NCI-H128 (cell line): Measurements from ENCODE around the gene NXN.
"Not testable (repeated sequence)": the region's sequence is repeated elsewhere in the genome, so short reads cannot be mapped to it uniquely, and the experiment has no call there.

ENCODE experiments used
- DNase-seq: peaks from one replicate; lab custom pipeline; 2025; ENCODE audit not compliant: unreplicated experiment; lab: John Stamatoyannopoulos, UW

The NXN gene

DNA sequence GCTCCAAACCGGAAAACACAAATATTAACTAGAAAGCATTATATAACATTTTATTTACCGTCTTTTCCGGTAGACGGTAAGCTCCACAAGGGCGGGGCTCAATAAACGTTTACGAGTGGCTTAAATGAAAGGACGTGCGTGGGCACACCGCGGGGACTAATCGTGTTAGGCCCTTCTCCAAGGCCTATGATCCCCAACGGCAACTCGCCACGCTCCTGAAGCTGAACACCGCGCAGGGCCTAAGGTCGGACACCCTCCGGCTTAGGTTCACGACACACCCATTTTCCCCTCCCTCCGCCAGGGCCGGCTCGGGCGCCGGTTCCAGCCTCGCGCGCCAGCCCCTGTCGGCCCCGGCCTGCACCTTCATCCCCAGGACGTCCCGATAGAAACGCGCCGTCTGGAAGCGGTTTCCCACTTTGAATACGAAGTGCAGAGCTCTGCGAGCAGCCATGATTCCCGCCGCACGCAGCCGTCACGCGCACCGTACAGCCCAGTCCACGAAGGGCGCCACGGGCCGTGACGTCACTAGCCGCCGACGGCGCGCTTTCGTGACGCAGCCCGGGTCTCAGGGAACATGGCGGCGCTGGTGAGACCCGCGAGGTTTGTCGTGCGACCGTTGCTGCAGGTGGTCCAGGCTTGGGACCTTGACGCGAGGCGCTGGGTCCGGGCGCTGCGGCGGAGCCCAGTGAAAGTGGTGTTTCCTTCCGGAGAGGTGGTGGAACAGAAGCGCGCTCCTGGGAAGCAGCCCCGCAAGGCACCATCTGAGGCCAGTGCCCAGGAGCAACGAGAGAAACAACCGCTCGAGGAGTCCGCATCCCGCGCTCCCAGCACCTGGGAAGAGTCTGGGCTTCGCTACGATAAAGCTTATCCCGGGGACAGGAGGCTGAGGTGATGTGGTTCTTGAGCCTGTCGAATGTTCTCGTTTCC, 197.5 kb downstream of the NXN start, which contains the start of the genes GLOD4 and MRM3:
TSS of gene GLOD4 (minus strand) at position 476 of the 927 bp plus-strand sequence. CDS start at position 451, 25 bp downstream.
TSS of gene MRM3 (plus strand) at position 549 of the 927 bp plus-strand sequence. CDS start at position 575, 26 bp downstream.
- DNase-seq: peak; percentile 52

DNA sequence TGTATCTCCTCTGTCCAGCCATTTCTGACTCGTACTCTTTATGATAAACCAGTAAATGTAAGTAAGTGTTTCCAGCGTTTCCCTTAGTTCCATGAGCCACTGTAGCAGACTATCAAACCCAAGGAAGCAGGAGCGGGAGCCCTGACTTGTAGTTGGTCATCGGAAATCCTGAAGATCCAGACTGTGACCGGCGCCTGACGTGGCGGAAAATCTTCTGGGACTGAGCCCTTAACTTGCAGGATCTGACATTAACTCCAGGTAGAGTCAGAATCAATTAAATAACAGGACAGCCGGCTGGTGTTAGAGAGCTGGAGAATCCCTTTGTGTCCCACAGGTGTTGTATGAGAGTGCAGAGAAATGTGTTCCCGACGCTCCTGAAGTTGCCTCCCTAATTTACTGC, 201.5 kb downstream of the NXN start:
- no peak for DNase-seq

GRCh38 chr17:774313-774584, 205.3 kb downstream of the NXN start:
- no peak for DNase-seq

DNA sequence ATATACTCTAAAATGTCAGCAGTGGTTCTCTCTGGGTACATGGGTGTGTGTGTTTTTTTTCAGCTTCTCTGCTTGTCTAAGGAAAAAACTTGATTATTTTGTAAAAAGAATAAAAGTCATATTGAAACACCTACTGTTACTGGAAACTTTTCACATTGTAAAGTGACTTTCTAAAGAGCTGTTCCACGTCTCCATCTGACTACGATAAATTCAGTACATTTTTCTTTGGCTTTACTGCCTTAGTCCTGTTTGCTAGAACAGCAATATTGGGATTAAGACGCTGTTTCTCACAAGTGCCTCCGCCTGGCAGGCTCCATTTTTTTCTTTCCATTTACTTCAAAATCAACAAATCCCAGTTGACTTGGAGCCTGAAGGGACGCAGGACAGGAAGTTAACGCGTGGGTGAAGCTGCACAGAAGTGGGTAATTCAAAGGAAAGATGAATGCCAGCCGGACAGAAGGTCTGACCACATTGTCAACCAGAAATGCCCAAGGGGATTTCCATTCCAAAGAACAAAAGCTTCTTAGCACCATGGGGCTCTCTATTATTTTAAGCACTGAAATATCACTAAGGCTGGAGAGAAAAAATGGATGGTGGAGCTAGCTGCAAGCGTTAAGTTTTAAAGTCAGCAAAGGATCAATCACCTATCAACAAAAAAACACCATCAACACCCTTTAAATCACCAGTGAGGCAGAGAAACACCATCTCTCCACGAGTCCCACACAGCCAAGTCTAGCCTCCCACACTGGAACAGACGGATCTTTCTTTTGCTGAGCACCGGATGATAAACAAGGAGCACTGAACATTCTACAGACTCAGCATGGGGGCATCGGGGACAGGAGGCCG, 205.9 kb downstream of the NXN start:
- no peak for DNase-seq

DNA sequence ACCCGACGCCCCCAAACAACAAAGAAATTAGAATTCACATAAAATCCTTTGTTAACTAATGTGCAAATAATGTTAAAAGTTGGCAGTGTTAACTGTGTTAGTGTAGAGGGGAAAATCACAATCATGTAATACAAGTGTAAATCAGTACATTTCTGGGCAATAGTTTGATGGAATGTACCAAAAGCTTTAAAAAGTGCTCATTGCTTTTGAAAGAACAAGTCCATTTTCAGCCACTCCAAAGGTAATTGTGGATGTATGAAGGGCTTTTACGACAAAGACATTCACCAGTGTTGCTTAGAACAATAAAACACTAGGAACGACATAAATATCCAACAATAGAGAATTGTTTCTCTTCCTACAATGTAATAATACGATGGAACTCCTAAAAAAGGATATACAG, 206.6 kb downstream of the NXN start:
- DNase-seq: no peak

- no peak for DNase-seq
Observed at GRCh38 chr17:767076-767475, 212.5 kb downstream of the NXN start.

- no peak for DNase-seq
Observed at GRCh38 chr17:760371-760770, 219.2 kb downstream of the NXN start.

GRCh38 chr17:759964-760363, 219.6 kb downstream of the NXN start:
- DNase-seq: no peak

DNA sequence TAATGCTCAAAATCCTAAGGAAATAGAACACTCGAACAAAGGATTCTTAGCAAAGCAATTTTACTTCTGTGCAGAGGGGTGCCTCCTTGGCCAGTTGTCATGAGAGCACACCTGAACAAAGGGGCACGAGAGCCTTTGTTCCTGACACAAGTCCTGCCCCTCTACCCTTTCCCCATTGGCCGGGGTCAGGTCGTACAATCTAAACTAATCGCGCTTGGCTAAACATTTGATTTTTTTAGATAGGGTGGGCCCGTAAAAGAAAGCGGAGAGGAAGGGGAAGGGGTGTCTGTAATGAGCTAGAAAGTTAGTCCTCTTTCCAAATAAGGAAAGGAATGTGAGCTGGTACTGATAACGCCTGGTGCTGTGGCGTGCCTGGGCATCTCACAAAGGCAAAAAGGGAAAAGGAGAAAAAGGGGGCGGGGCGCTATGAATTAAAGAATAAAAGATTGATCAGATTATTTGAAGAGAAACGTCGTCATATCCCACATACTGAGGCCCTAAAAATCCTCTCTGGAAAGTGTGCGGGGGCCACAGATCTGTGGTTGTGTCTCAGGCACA, 223.5 kb downstream of the NXN start:
- DNase-seq: not testable (repeated sequence)

GRCh38 chr17:755319-755961, 224.1 kb downstream of the NXN start:
- not testable (repeated sequence) for DNase-seq

- DNase-seq: no peak
Observed at GRCh38 chr17:753418-753817, 226.2 kb downstream of the NXN start.

- peak; percentile 24 for DNase-seq
Observed at GRCh38 chr17:752620-753219, 226.9 kb downstream of the NXN start.

GRCh38 chr17:752002-752619, 227.5 kb downstream of the NXN start, which contains the start of gene GEMIN4:
Gene GEMIN4, minus strand, starts transcription at chr17:752264. Its CDS starts 122 bp downstream, at chr17:752142.
- DNase-seq: peak; percentile 68

GRCh38 chr17:751269-752001, 228.1 kb downstream of the NXN start:
- DNase-seq: no peak

GRCh38 chr17:750431-751037, 229.0 kb downstream of the NXN start:
- DNase-seq: no peak

- not testable (repeated sequence) for DNase-seq
Observed at GRCh38 chr17:749359-749758, 230.2 kb downstream of the NXN start.
